RPMI7951 (cell line): ENCODE results near the gene RAD51B. TPM values are rescaled to one million over a fixed set of nuclear protein-coding genes. Genes with fewer than 3 reads are reported as not detected.

ENCODE experiments used
- DNase-seq: peaks from one replicate; pipeline ENCODE4 v3.0.0-alpha.2; 2012; ENCODE audit warnings: low read depth
- total RNA-seq: library from RNA; depleted of rRNA; stranded (reverse); fragments of >200 nt; shearing (Covaris generic); gene quantifications from 2 replicates; pipeline ENCODE4 v1.2.3, GENCODE V29; 2014

Gene RAD51B
- total RNA-seq, 1 experiment from 2014 or later = 10.9 TPM

GRCh38 chr14:68522510-68523325 lies 703.1 kb downstream of the RAD51B start:
- DNase-seq = no peak

- DNase-seq = no peak
Measured at GRCh38 chr14:68523326-68523610, 703.7 kb downstream of the RAD51B start.

- no peak for DNase-seq
Measured at GRCh38 chr14:68523989-68524725, 704.6 kb downstream of the RAD51B start.

GRCh38 chr14:68525516-68525915 lies 705.9 kb downstream of the RAD51B start:
- DNase-seq = no peak

GRCh38 chr14:68526512-68527091 lies 707.0 kb downstream of the RAD51B start:
- DNase-seq = no peak

- no peak for DNase-seq
Measured at GRCh38 chr14:68527329-68527851, 707.8 kb downstream of the RAD51B start.

GRCh38 chr14:68528040-68528687 lies 708.6 kb downstream of the RAD51B start:
- DNase-seq = no peak

DNA sequence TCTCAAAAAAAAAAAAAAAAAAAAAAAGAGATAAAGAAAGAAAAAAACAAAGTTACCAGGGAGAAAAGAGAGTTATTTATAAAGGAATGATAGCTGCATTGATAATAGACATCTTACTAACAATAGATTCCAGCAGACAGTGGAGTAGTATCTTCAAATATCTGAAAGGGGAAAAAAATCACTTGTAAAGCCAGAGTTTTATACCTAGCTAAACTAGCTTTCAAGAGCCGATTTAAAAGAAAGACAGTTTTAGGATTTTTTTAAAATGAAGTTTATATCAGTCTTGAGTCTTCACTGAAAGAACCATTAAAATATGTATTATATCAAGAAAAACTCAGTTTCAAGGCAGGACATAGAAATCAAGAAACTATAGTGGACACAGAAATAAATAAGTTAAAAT lies 710.9 kb downstream of the RAD51B start:
- DNase-seq = no peak

GRCh38 chr14:68532496-68532895 lies 712.9 kb downstream of the RAD51B start:
- no peak for DNase-seq

DNA sequence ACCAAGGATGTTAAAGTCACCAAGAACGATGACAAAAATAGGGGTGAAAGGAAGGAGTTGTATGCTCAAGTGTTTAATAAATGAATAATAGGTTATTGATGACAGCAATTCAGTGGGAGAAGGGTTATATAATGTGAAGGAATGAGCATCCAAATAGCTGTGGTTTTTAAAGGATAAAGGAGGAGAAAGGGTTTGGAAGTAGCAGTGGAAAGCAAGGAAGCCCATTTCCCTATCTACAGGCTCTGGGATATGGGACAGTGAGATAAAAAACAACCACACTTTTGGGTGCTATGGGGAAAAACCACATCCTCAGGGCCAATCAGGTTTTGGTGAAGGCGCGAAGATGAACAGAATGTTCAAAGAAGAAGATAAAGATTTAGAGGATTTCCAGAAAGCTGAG lies 714.7 kb downstream of the RAD51B start:
- DNase-seq = no peak

DNA sequence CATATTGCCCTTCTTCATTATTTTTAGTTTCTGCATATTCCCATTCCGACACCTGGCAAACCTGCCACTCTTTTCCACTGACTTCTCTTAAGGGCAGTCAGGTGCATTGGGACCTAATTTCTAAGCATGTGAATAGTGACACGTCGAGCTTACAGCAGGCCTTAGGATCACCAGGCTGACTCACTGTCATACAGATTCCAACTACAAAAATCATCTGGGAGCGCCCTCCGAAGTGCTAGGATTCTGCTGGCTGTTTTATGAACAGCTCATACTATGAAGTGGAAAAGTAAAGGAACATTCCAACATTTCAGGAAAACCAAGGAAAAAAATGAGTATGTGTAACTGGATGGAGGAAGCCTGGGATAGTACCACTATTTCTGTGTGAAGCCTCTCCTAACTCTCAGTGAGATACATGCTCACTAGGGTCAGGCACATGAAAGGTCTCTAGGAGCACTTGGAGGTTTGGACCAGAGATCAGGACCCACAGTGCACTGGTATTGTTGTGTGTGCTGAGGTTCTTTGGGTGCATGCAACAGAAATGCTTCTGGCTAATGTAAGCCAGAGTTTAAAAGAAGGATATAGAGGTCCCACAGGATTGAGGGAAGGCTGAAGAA lies 715.9 kb downstream of the RAD51B start:
- peak; percentile 84 for DNase-seq

DNA sequence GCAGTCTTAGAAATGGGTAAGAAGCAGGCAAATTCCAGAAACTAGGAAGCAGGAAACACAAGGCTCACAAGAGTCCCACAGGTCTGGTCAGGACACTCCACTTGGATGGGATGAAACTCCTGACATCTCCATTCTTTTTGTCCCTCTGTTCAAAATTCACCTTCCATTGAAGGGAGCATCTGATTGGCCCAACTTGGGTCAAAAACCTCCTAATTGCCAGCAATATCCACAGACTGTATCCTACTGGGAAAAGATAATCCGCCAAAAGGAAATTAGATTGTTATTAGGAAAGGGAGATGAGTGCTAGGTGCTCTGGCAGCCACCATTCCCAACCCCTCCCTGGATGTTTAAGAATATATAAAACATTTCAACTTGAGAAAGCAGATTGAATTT lies 716.4 kb downstream of the RAD51B start:
- no peak for DNase-seq

DNA sequence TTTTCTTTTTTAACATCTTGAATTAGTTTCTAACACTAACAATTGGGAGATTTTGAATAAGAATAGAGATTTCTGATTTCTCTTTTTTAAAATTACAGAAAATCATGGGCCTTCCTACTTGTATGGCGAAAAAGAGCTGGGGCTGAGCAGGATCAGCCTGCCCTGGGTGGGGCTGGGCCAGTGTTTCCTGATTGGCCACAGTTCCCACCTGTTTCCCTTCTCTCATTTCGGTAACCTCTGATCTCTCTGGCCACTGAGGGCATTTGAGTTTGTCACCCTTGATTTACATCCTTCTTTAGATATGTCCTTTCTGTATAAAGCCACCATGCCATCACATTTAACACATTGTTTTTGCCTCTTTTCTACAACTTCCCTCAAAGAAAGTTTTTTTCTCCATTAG lies 719.1 kb downstream of the RAD51B start:
- DNase-seq = no peak

- no peak for DNase-seq
Measured at GRCh38 chr14:68539241-68539737, 719.7 kb downstream of the RAD51B start.

GRCh38 chr14:68539789-68540188 lies 720.2 kb downstream of the RAD51B start:
- no peak for DNase-seq

- no peak for DNase-seq
Measured at GRCh38 chr14:68541178-68541896, 721.8 kb downstream of the RAD51B start.

DNA sequence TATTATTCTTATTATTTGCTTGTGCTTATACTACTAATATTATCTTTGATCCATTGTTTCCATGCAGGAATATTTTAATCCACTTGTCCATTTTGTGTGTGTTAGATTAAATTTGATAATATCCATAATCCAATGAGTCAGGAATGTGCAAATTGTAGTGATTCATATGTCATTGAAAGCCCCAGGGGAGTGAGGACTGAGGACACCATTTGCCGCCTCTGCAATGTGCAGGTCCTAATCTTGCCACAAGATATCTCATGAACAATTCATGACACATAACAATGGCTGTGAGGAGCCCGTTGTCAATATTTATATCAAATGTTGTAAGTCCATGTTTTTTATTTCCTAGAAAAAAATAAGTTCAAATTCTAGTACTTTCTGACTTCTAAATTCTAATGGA lies 722.8 kb downstream of the RAD51B start:
- no peak for DNase-seq

DNA sequence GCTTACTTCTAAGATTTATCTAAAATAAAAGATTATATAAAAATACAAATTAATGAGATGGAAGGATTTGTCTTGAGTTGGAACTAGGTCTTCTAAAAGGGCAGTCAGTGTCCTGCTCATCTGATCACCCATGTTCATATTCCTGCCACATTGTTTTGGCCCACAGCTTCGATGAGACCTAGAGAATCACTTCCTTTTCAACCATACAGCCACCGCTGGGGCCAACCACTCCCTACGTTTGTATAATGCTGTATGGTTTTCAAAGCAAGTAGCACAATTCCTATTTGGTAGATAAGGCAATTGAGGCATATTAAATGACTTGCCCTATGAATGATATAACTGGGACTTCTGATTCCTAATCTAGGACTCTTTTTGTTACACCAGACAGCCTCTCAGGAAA lies 723.9 kb downstream of the RAD51B start:
- no peak for DNase-seq

GRCh38 chr14:68544081-68544892 lies 724.7 kb downstream of the RAD51B start:
- peak; percentile 98 for DNase-seq

- peak; percentile 72 for DNase-seq
Measured at GRCh38 chr14:68546839-68547238, 727.3 kb downstream of the RAD51B start.
